ENCODE results near the gene CRYBA2.

The CRYBA2 gene

GRCh38 chr2:219024059-219024458 is 30.8 kb upstream of the CRYBA2 start:
- DNase-seq (ENCODE audit: low read depth, low spot score), result no peak

DNA sequence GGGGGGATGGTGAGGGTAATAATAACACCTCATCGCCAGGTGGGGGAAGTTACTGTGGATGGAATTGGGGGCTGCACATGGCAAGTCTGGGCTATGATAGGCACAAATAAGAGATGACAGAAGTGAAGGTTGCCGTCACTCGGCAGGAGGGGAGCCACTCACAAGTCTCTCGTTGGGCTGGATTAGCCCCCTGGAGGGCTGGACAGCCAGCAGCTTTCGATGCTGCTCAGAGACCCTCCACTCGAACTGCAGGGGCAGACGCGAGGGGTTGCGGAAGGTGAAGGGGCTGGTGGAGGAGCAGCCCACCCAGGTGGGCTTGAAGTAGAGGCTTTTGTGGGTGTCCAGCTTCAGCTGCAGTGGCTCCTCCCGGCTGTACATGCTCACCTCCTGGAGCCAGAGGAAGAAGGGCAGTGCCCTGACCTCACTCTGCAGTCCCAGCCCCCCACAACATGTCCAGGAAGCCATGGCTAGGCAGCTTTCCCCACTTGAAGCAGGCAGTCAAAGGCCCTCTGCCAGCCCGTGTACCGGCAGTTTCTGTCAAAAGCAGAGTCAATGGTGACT is 29.9 kb upstream of the CRYBA2 start:
- DNase-seq (ENCODE audit: low read depth, low spot score), result no peak
- no peak overlapping the region for H3K27ac ChIP-seq

More at GRCh38 chr2:219024059-219024458, 30.8 kb upstream of the CRYBA2 start:
- no peak overlapping the region for H3K27ac ChIP-seq

DNA sequence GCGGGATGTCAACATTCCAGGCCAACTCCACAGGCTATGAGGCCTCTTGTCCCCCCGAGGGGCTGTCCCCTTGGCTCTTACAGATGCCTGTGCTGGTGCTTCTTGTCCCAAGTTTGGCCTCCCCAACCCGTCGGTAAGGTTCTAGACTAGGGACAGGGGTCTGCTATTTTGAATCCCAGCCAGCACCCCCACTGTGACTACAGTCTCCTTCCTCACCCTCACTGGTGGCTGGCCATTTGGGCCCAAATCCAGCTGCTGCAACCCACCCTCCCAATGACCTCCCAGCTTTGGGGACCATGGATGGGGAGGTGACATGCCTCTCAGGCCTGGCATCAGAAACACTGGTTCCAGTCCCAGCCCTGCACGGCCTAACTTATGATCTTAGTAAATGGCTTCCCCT is 29.4 kb upstream of the CRYBA2 start:
- H3K27ac ChIP-seq, result no peak overlapping the region
- DNase-seq (ENCODE audit: low read depth, low spot score), result no peak

DNA sequence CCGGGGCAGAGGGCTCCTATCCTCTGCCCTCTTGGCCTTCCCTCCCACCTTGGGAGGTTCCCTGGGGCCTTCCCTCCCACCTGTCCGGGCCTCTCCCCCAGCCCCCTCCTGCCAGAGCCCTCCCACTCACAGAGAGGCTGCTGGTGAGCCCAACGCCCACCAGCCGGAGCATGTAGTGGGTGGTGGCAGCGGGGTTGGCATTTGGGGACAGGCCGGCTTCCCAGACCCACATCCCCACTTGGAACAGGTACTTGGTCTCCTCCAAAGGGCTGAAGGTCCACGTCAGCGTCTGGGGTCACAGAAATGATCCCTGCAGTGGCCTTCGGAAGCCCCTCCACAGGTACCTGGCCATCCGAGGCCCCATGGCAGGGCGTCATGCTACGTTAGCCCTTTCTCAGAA is 28.8 kb upstream of the CRYBA2 start:
- no peak overlapping the region for H3K27ac ChIP-seq
- DNase-seq (ENCODE audit: low read depth, low spot score), result no peak

GRCh38 chr2:219021591-219021990 is 28.4 kb upstream of the CRYBA2 start:
- no peak for DNase-seq (ENCODE audit: low read depth, low spot score)
- no peak overlapping the region for H3K27ac ChIP-seq

DNA sequence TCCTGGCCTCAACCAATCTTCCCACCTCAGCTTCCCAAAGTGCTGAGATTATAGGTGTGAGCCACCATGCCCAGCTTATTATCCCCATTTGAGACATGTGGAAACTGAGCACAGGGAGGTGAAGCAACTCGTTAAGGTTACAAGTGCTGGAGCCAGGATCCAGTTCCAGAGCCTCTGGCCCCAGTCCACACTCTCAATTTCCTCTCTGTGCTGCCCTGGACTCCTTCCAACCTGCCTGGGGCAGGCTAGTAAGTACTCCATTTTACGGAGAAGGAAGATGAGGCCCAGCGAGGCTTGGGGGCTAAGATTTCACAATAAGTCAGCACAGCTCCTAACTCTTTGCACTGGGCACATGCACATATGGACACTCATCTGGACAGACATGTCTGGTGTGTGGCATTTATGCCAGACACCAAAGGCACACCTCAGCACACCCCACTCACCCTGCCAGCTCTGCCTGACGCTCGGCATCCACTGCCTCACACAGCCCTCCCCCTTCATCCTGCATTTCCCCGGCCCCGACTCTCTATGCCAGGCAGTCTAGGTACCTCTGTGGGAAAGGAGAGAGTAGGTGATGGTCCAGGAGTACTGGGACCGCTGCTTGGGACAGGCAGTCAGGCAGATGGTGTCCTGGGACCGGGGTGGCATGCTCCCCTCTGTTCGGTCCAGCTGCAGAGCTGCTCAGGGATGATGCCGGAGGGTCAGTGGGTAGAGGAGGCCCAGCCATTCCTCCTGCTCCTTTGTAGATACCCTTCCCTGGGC is 27.6 kb upstream of the CRYBA2 start:
- H3K27ac ChIP-seq, result no peak overlapping the region
- DNase-seq (ENCODE audit: low read depth, low spot score), result no peak

DNA sequence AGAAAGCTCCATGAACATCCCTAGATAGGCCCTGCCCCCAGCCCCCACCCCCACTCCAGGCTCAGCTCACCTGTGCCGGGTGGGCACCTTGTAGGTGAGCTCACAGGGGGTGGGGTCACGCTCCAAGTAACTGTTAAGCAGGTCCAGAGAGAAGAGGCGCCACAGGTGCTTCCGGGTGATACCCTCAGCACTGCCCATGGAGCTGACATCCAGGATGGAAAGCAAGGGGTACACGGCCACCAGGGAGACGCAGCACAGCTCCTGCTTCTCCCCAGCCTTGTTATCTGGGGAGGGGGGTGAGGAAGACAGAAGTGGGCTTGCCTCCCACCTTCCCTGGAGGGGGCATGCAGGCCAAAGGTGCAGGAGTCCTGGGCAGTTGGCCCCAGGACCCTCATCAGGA is 26.2 kb upstream of the CRYBA2 start:
- no peak for DNase-seq (ENCODE audit: low read depth, low spot score)

DNA sequence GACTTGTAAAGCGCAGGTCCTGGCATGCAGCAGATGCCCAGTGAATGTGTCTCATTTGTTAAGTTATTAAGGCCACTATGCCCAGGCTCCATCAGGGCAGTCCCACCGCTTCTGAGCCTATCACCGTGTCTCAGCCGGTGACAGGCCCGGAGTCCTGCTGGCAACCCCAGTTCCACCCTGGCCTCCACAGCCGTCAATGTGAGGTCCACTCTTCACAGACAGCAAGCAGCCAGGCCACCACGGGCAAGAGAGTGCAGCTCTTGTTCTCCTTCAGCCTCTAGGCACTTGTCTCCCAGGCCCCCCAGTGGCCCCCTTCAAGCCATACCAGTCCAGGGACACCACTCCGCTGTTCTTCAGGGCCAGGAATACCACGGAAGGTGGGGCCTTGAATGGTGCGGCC is 25.5 kb upstream of the CRYBA2 start:
- H3K27ac ChIP-seq, result no peak overlapping the region
- DNase-seq (ENCODE audit: low read depth, low spot score), result no peak

More for the DNA sequence above, 26.2 kb upstream of the CRYBA2 start:
- H3K27ac ChIP-seq, result no peak overlapping the region

GRCh38 chr2:219018286-219018685 is 25.1 kb upstream of the CRYBA2 start:
- no peak for DNase-seq (ENCODE audit: low read depth, low spot score)
- H3K27ac ChIP-seq, result no peak overlapping the region

GRCh38 chr2:219017201-219017931 is 24.1 kb upstream of the CRYBA2 start:
- no peak overlapping the region for H3K27ac ChIP-seq
- DNase-seq (ENCODE audit: low read depth, low spot score), result no peak

DNA sequence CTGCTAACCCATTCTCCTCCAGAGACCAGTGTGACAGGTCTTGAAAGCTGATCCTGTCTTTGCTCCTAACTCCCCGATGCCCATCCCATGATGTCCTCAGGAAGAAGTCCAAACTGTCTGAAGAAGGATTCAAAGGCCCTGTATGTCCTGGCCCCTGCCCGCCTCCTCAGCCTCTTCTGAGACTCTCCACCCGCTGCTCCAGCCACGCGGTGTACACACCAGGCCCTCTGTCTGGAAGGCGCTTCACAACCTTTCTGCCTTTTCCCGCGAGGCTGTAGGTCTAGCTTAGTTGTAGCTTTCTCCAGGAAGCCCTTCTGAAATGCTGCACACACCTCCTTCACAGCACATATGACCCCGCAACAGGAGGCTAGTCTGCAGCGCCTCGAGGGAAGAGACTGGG is 23.5 kb upstream of the CRYBA2 start:
- H3K27ac ChIP-seq, result no peak overlapping the region

GRCh38 chr2:219010873-219011272 is 17.7 kb upstream of the CRYBA2 start:
- DNase-seq (ENCODE audit: low read depth, low spot score), result no peak
- no peak overlapping the region for H3K27ac ChIP-seq

More for the DNA sequence above, 23.5 kb upstream of the CRYBA2 start:
- no peak for DNase-seq (ENCODE audit: low read depth, low spot score)

- no peak overlapping the region for H3K27ac ChIP-seq
- no peak for DNase-seq (ENCODE audit: low read depth, low spot score)
Observed at GRCh38 chr2:219010162-219010756, 17.0 kb upstream of the CRYBA2 start.

DNA sequence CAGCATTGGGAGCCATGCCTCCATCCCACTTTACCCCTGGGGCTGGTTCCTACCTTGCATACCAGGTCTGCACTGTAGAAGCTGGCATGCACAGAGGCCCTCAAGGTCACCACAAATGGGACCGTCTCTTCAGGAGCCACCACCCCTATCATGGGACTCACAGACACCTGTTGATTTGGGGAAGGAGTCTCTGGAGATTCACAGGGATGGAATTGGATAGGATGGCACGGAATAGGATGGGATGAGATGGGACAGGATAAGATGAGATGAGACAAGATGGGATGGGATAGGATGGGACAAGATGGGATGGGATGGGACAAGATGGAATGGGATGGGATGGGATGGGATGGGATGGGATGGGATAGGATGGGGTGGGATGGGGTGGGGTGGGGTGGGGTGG is 16.1 kb upstream of the CRYBA2 start:
- no peak overlapping the region for H3K27ac ChIP-seq
- DNase-seq (ENCODE audit: low read depth, low spot score), result no peak

DNA sequence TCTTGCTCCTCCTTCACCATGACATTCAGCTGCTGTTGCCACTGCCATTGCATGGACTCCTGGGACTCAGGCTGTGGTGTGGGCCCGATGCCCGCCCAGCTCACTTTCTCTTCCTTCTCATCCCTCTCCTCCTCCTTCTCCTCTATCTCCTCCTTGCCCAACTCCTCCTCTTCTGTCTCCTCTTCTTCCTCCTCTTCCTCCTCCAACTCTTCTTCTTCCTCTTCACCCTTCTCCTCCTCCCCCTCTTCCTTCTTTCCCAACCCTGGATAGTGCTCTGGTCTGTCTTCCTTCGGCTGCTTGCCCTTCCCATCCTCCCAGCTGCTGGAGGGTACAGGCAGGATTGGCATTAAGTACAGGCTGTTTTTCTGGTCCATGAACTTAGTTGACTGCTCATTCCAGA is 10.8 kb upstream of the CRYBA2 start:
- no peak overlapping the region for H3K27ac ChIP-seq
- DNase-seq (ENCODE audit: low read depth, low spot score), result no peak

GRCh38 chr2:219003267-219003634 is 10.0 kb upstream of the CRYBA2 start:
- DNase-seq (ENCODE audit: low read depth, low spot score), result no peak
- no peak overlapping the region for H3K27ac ChIP-seq

DNA sequence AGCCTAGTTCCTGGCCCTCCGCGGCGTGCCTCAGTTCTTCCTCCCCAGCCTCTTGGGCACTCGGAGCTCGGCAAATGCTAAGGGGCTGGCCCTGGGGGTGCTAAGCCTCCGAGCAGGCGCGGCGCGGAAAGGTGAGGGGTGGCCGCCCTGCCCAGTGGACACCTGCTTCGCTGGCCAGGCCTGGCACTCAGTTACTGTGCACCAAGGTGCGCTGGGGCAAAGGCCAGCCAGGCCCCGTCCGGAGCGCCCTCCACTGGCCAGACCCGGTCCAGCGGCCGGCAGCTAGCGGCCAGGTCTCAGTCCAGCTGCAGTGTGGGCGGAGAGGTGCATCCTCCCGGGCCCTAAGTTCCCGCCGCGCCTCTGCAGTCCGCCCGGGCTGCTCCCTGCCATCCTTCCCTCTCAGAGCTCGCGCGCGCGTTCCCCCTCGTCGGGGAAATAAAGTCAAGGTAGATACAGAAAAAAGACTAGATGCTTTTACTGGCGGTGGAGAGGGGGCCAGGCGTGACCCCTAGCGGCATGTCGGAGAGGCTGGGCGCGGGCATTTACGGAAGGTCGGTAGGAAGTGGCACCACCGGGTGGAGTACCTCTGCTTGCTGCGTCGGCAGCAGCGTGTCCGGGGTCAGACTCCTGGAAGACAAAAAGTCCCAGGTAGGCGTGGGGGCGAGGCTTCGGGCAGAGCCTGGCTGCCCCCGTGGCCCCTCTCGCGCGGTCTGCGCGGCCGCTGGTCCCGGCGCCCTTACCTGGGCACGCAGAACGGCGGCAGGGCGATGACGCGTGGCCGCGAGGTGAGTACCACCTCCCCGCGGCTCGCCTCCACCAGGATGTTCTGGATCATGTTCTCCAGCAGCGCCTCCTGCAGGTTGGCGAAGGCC is 9.4 kb upstream of the CRYBA2 start:
- no peak for DNase-seq (ENCODE audit: low read depth, low spot score)
- no peak overlapping the region for H3K27ac ChIP-seq

DNA sequence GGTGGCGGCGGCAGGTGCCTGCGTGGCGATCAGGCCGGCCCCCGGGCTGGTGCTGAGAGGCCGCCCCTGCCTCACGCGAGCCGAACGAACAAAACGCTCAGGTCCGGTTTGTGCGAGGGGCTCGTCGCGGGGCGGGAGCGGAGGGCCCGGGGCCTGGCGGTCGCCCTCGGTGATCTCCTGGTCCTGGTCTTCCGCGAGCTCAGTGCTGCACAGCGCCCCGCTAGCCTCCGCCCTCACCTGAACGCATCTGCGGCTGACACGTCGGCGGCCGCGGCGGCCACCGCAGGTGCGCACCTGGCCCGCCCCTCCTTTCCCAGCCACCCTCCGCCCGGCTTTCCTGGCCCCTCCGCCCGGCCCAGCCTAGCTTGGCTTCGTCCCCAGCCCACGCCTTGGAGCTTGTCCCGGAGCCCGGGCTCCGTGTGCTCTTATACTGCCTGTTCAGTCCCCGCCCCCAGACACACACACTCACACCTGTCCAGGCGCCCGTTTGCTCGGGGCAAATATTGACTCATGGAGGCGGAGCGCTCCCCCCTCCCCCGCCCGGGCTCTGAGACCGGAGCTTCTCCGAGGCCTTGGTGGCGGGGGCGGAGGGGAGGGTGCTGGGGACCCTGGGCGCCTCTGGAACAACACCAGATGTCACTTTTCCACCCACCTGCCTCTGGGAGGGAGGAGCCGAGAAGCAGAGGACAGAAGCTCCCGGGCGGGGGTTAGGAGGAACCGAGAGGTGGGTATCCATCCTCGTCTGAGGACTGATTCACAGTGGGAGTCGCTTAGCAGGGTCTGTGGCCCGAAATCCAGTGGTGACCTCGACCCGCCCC is 8.6 kb upstream of the CRYBA2 start:
- DNase-seq (ENCODE audit: low read depth, low spot score), result no peak
- H3K27ac ChIP-seq, result no peak overlapping the region

GRCh38 chr2:219001100-219001576 is 7.9 kb upstream of the CRYBA2 start:
- H3K27ac ChIP-seq, result no peak overlapping the region
- no peak for DNase-seq (ENCODE audit: low read depth, low spot score)

All from epithelial cell of prostate (primary cell).